Measurements from ENCODE around the gene ITGB7.

DNA sequence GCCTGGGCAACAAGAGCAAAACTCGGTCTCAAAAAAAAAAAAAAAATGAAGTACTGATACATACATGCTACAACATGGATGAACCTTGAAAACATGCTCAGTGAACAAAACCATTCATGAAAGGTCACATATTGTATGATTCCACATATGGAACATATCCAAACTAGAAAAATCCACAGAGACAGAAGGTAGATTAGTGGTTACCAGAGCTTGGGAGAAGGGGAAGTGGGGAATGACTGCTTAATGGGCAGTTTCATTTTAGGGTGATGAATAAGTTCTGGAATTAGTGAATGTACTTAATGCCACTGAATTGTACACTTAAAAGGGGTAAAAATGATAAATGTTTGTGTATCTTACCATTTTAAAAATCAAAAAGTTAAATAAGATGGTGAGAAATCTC, 2.7 kb downstream of the ITGB7 start:
- TF ChIP-seq, protein P1, sequence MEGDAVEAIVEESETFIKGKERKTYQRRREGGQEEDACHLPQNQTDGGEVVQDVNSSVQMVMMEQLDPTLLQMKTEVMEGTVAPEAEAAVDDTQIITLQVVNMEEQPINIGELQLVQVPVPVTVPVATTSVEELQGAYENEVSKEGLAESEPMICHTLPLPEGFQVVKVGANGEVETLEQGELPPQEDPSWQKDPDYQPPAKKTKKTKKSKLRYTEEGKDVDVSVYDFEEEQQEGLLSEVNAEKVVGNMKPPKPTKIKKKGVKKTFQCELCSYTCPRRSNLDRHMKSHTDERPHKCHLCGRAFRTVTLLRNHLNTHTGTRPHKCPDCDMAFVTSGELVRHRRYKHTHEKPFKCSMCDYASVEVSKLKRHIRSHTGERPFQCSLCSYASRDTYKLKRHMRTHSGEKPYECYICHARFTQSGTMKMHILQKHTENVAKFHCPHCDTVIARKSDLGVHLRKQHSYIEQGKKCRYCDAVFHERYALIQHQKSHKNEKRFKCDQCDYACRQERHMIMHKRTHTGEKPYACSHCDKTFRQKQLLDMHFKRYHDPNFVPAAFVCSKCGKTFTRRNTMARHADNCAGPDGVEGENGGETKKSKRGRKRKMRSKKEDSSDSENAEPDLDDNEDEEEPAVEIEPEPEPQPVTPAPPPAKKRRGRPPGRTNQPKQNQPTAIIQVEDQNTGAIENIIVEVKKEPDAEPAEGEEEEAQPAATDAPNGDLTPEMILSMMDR (IDR thresholded peaks at IDR 0.05; ENCODE audit: extremely low read depth in 1 of 2, insufficient read depth in 1 of 2, low read depth in 1 of 2, low read length in 2 of 2), result no peak
- TF ChIP-seq POLR2A (IDR thresholded peaks at IDR 0.05; ENCODE audit: low read depth, low read length), result no peak
- no peak for TF ChIP-seq EZH2 (IDR thresholded peaks at IDR 0.05; ENCODE audit: borderline replicate concordance, low read depth, low read length, severe bottlenecking)
- no peak for TF ChIP-seq POLR2AphosphoS5 (IDR thresholded peaks at IDR 0.05; ENCODE audit: insufficient read depth, low read depth, low read length)
- no peak for TF ChIP-seq JUN (IDR thresholded peaks at IDR 0.05; ENCODE audit: borderline replicate concordance, insufficient read depth, insufficient read length, low read depth)
- TF ChIP-seq, protein P2, sequence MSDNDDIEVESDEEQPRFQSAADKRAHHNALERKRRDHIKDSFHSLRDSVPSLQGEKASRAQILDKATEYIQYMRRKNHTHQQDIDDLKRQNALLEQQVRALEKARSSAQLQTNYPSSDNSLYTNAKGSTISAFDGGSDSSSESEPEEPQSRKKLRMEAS (IDR thresholded peaks at IDR 0.05; ENCODE audit: insufficient read depth, insufficient read length), result no peak
- no peak for TF ChIP-seq MYC (IDR thresholded peaks at IDR 0.05; ENCODE audit: low read depth, low read length)

Measured in endothelial cell of umbilical vein (primary cell).